ENCODE measurements around the gene ZBTB47. TPM values are rescaled to one million over a fixed set of nuclear protein-coding genes. Genes with fewer than 3 reads are reported as not detected.

ZBTB47 gene
- total RNA-seq, 8 experiments from 2014 or later, result 3.3 to 20.7 (median 7.7) TPM

DNA sequence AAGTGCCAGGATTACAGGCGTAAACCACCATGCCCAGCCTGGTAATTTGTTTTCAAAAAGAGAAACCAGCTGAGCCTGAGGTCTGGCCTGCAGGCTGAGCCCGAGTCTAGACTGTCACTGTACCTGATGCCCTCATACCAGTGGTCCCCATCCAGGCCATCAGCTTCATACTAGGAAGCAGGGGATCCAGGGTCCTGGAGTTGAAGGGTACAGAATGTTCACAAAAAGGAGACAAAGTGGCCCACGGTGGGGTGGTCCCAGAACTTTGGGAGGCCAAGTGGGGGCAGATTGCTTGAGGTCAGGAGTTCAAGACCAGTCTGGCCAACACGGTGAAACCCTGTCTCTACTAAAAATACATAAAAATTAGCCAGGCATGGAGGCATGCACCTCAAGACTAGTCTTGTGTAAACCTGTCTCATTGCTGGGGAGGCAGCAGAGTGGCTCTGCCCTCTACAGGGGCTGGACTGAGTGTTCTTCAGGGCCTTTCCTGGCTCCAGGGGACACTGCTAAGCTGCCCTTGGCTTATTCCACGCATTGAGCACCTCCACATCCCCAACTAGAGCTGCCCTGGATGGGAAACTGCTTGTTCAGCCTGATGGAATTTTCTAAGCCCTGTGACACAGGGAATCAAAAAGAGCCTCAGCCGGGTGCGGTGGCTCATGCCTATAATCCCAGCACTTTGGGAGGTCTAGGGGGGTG lies 57.0 kb downstream of the ZBTB47 start:
- WGBS, 10 experiments, result 20 to 100% (median 83%) methylated on average over 1 to 4 of the region's 7 CpGs; no CpG with 5 or more reads in 4 of the 10 experiments
- Histone ChIP-seq H3K4me1 (replicated peaks in 1 of 2) (no peaks in the 10 kb centered on the region), H3K4me3 (no peak overlapping the region), H3K27ac (no peak overlapping the region)
- in situ Hi-C loops (cut with MboI; ENCODE audit: low pct_unique_long_range_greater_than_20kb in 2 of 9, low sequenced_read_pairs in 9 of 9, unreplicated experiment in 9 of 9), result no loop called here
- no peak for ATAC-seq (replicated peaks in 6 of 8)

DNA sequence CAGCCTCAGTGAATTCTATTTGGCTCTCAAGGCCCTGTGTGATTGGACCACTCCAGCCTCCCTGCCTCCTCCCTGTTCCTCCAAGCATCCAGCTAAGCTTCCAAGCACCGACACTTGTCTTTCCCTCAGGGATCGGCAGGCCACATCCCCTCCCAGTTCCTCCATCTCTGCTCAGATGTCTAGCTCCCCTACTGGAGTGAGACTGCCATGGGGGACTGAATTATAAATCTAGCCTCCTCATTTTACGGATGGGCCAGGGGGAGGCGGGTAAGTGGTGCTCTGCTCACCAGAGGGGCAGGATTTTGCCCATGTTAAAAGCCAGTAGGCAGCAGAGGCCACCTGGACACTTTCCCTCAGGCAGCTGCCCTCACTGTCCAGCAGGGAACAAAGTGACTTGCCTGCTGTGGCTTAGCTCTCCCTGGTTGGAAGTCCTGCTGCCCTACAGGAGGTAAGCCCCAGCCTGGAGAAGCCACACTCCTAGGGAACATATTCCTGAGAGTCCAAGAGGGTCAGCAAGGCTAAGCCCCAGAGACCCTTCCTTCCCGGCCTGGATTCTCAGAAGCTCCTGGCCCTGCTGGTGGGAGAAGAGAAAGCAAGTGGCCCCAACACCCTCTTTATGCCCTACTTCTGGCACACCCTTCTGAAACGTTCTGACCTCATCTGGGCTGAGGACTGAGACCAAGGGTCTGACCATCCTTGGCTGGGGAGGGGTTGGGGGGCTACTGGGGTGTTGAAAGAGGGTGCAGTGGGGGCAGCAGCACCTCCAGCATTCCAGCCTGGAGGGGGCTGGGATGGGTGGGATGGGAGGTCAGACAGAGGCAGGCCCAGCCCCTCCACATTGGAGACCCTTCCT lies 58.2 kb downstream of the ZBTB47 start:
- peak in 1 of 8 experiments; percentile 65 for ATAC-seq (replicated peaks in 6 of 8)

DNA sequence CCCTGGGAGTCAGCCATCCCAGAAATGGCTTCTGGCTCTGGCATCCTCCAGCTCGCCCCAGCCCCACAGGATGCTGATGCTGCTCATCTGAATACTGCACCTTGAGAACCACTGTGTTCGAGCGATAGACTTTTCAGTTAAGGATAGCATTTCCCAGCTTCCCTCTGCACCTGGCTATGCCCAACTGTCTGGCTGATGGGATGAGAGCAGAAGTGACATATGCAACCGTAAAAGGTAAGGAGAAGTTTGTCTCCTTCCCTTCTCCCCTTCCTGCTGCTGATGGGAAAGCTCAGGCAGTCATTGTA lies 58.8 kb downstream of the ZBTB47 start:
- in situ Hi-C loops (cut with MboI; ENCODE audit: low pct_unique_long_range_greater_than_20kb in 2 of 9, low sequenced_read_pairs in 9 of 9, unreplicated experiment in 9 of 9), result no loop called here
- Histone ChIP-seq H3K4me3 (no peak overlapping the region), H3K27ac (no peak overlapping the region), H3K4me1 (replicated peaks in 1 of 2) (no peaks in the 10 kb centered on the region)
- ATAC-seq (replicated peaks in 6 of 8), result no peak
- 80 to 100% (median 87%) methylated on average over 1 to 3 of the region's 4 CpGs; no CpG with 5 or more reads in 5 of the 10 experiments for WGBS, 10 experiments

More for the DNA sequence above, 58.2 kb downstream of the ZBTB47 start:
- Histone ChIP-seq H3K4me3 (no peak overlapping the region), H3K4me1 (replicated peaks in 1 of 2) (no peaks in the 10 kb centered on the region), H3K27ac (no peak overlapping the region)
- WGBS, 10 experiments, result 17 to 79% (median 30%) methylated on average over 1 to 4 of the region's 6 CpGs; no CpG with 5 or more reads in 4 of the 10 experiments
- in situ Hi-C loops (cut with MboI; ENCODE audit: low pct_unique_long_range_greater_than_20kb in 2 of 9, low sequenced_read_pairs in 9 of 9, unreplicated experiment in 9 of 9), result no loop called here

DNA sequence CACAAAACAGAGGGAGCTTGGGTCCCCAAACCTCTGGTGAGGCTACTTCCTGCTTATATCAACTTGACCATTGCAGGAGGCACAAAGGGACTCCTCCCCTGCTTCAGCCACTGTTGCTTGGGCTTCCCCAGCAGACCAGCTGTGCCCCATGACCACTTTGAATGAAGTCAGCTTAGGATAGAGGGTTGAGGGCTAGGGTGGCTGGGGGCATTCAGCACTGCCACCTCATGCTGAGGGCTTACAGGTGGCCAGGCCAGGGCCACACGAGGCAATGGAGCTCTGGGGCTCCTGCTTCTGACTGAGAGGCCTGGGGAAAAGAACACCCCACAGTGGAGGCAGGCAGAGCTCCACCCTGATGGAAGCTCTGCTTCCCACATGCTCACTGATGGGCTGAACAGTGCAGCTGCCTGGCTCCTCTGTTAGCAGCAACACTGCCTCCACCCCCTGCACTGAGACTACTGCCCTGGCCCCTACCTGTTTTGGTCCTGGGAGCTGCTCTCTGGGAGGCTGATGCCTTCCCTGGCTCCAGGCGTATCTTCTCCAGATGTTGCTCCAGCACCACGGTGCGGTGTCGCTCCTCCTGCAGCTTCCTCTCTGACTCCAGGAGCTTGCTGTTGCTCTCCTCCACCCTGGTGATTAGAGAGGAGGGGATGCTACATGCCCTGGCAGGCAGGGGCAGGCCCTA lies 59.3 kb downstream of the ZBTB47 start:
- Histone ChIP-seq H3K4me3 (no peak overlapping the region), H3K27ac (no peak overlapping the region), H3K4me1 (replicated peaks in 1 of 2) (no peaks in the 10 kb centered on the region)
- WGBS, 10 experiments, result 0 to 100% (median 53%) methylated on average over 1 to 4 of the region's 5 CpGs; no CpG with 5 or more reads in 5 of the 10 experiments
- in situ Hi-C loops (cut with MboI; ENCODE audit: low pct_unique_long_range_greater_than_20kb in 2 of 9, low sequenced_read_pairs in 9 of 9, unreplicated experiment in 9 of 9), result no loop called here
- ATAC-seq (replicated peaks in 6 of 8), result peak in 2 of 8 experiments; percentile 66 to 95

DNA sequence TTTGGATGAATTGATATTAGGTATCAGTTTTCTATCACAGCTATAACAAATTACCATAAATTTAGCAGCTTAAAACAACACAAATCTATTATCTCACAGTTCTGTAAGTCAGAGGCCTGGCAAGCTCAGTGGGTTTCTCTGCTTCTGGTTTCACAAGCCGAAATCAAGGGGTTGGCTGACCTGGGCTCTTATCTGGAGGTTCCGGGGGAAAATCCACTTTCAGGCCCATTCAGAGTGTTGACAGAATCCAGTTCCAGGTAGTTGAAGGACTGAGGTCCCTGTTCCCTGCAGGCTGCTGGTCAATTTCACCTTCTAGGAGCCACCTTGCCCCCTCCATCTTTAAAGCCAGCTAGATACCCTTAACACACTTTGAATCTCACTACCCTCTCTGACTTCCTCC lies 60.2 kb downstream of the ZBTB47 start:
- Histone ChIP-seq H3K27ac (no peak overlapping the region), H3K4me3 (no peak overlapping the region), H3K4me1 (replicated peaks in 1 of 2) (no peaks in the 10 kb centered on the region)
- ATAC-seq (replicated peaks in 6 of 8), result no peak
- WGBS, 10 experiments, result 40 to 100% (median 86%) methylated on average over 1 to 2 of the region's 2 CpGs; no CpG with 5 or more reads in 5 of the 10 experiments
- in situ Hi-C loops (cut with MboI; ENCODE audit: low pct_unique_long_range_greater_than_20kb in 2 of 9, low sequenced_read_pairs in 9 of 9, unreplicated experiment in 9 of 9), result no loop called here

- Histone ChIP-seq H3K27ac (no peak overlapping the region), H3K4me3 (no peak overlapping the region), H3K4me1 (replicated peaks in 1 of 2) (no peaks in the 10 kb centered on the region)
- ATAC-seq (replicated peaks in 6 of 8), result no peak
- in situ Hi-C loops (cut with MboI; ENCODE audit: low pct_unique_long_range_greater_than_20kb in 2 of 9, low sequenced_read_pairs in 9 of 9, unreplicated experiment in 9 of 9), result no loop called here
- 50 to 84% (median 67%) methylated on average over 1 to 4 of the region's 4 CpGs; no CpG with 5 or more reads in 2 of the 10 experiments for WGBS, 10 experiments
Observed at GRCh38 chr3:42714171-42714852, 60.8 kb downstream of the ZBTB47 start.

Other genes starting within 250 kb of the ZBTB47 start
- gene LYZL4, start 243.1 kb upstream of the ZBTB47 start, total RNA-seq, result not detected
- gene VIPR1, start 151.1 kb upstream of the ZBTB47 start, total RNA-seq, result 1 to 10 TPM in 2 of 8 experiments, under 1 TPM in 6; 0.21 to 2.9 (median 0.59) TPM
- gene SEC22C, start 71.7 kb upstream of the ZBTB47 start, total RNA-seq, result 10 to 100 TPM; 26.5 to 56.6 (median 32.5) TPM
- 10 to 100 TPM; 20.0 to 41.6 (median 33.1) TPM for gene SS18L2, start 62.8 kb upstream of the ZBTB47 start, total RNA-seq
- 100 to 1,000 TPM in 2 of 8 experiments, 10 to 100 TPM in 6; 44.4 to 140 (median 76.5) TPM for gene NKTR, start 53.0 kb upstream of the ZBTB47 start, total RNA-seq
- gene KLHL40, start 31.8 kb downstream of the ZBTB47 start, total RNA-seq, result under 1 TPM in 3 of 8 experiments, not detected in 5; 0.05 to 0.38 (median 0.15) TPM
- gene HHATL, start 49.1 kb downstream of the ZBTB47 start, total RNA-seq, result 1 to 10 TPM in 3 of 8 experiments, under 1 TPM in 3, not detected in 2; 0.22 to 2.6 (median 1.2) TPM
- 10 to 100 TPM in 1 of 8 experiments, 1 to 10 TPM in 7; 1.0 to 18.8 (median 1.5) TPM for gene CCDC13, start 119.6 kb downstream of the ZBTB47 start, total RNA-seq
- 100 to 1,000 TPM; 126 to 236 (median 151) TPM for gene HIGD1A, start 150.8 kb downstream of the ZBTB47 start, total RNA-seq
- under 1 TPM in 7 of 8 experiments, not detected in 1; 0.31 to 0.87 (median 0.38) TPM for gene ACKR2, start 155.7 kb downstream of the ZBTB47 start, total RNA-seq
- under 1 TPM in 7 of 8 experiments, not detected in 1; 0.05 to 0.81 (median 0.14) TPM for gene CYP8B1, start 222.2 kb downstream of the ZBTB47 start, total RNA-seq